GM12891 (cell line): ENCODE data around the gene LYSMD4.

Experiments used
- DNase-seq: peaks from one replicate; pipeline ENCODE4 v3.0.0; 2011; ENCODE audit warnings: low spot score; ENCODE audit not compliant: insufficient read length
- FAIRE-seq: peaks from 2 replicates; lab custom pipeline; 2011; peaks lifted over from hg19 to GRCh38; lab: Jason Lieb, UNC
- PAX5 ChIP-seq: IDR thresholded peaks from 2 replicates; pipeline ENCODE4 v1.6.1; 2011; ENCODE audit warnings: low read length, moderate library complexity, mild to moderate bottlenecking; ENCODE audit not compliant: insufficient read depth, severe bottlenecking
- POLR2A ChIP-seq: IDR thresholded peaks from 2 replicates; pipeline ENCODE4 v1.6.1; 2011; ENCODE audit warnings: low read depth, low read length, control low read depth
- POLR2AphosphoS5 ChIP-seq: IDR thresholded peaks from 2 replicates; pipeline ENCODE4 v1.6.1; 2011; ENCODE audit warnings: low read depth, low read length, control low read depth
- POU2F2 ChIP-seq: IDR thresholded peaks from 2 replicates; pipeline ENCODE4 v1.6.1; 2011; ENCODE audit warnings: low read depth, mild to moderate bottlenecking, control low read depth, low read length, moderate library complexity
- SPI1 ChIP-seq: IDR thresholded peaks from 2 replicates; pipeline ENCODE4 v1.6.1; 2011; ENCODE audit warnings: low read depth, low read length, control low read depth
- TAF1 ChIP-seq: IDR thresholded peaks from 2 replicates; pipeline ENCODE4 v1.6.1; 2011; ENCODE audit warnings: low read depth, low read length, control low read depth

LYSMD4 gene

DNA sequence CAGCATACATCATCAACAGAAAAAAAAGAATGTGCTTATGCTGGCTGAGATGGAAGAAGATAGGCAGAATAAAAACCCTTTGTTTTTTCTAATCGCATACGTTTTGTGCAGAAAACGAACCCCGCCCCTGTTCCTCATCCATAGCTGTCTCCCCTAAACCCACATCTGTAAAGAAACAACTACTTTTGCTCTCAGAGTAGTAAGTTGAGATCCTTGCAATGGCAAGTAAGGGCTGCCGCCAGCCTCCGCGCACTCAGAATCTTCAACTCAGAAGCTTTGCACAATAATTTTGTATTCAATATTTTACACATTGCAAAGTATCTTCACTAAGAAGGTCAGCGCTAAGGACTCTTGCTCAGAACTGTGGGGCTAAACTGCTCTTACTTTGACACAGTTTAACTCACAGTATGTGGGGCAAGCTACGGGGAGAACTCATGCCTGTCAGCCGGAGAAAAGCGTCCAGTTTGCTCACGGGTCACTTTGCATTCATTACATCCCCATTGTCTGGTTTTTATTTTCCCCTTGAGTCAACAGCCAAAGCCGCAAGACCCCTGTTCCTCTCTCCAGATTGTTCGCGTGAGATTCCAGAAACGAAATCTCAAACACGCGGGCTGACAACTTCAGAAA, 1.0 kb downstream of the LYSMD4 start:
- FAIRE-seq (no peak), DNase-seq (no peak)
- TF ChIP-seq SPI1 (0 out of 2 replicates have a peak, but pooled peaks have one; percentile 7), POLR2AphosphoS5 (no peak), POU2F2 (no peak), PAX5 (no peak)

DNA sequence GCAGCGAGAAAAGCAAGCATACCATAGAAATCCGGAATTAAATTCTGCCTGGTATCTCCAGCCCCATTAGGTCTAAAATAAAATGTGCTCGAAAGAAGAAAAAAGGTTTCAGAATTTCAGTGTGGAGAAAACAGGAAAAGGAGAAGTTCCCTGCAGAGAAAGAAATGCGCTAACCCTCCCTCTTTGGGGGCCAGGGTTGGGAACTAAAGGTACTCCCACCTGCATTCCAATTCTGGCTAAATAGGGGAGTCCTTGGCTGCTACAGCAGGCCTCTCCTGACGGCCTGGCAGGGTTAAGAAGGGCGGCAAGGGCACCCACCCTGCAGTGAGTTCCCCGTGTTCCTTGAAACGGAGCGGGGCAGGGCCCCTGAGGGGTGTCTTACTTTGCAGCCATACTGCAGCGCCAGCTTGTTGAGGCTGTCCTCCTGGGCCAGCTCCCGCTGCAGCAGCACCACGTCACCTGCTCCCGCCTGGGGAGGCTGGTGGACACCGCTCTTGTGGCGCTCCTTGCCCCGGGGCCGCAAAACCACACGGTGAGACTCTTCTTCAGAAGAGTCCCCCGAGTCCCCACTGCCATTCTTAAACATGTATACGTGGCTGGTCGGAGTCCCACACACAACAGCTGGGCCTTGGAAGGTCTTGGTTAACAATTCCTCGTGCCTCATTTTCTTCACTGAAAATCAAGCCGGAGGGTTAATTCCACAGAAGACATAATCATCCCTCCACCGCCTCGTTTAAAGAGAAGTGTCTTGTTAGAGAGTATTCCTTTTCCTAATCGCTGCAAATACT, 1.7 kb downstream of the LYSMD4 start:
- no peak for DNase-seq
- TF ChIP-seq SPI1 (no peak), POU2F2 (no peak), POLR2AphosphoS5 (no peak), POLR2A (no peak), PAX5 (no peak), TAF1 (no peak)
- no peak for FAIRE-seq

DNA sequence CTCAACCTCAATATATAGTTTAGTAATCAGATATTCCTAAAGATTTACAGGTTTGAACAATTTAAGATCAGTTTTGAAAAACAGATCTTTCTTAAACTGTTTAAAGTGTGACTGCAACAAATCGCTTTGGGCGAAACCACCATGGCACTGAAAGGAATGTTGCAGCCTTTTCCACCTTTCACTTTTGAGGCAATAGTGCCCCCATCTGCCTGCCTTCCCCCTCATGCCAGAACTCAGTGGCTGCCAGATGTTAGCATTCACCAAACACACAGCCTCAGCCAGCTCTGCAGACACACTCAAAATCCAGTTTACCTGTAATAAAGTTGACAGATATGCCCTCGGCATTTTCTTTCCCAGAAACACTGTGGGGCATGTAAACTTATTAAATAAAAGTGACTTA, 3.3 kb downstream of the LYSMD4 start:
- TF ChIP-seq TAF1 = no peak
- no peak for TF ChIP-seq POU2F2
- TF ChIP-seq POLR2AphosphoS5 = no peak
- TF ChIP-seq PAX5 = no peak
- no peak for TF ChIP-seq SPI1
- no peak for TF ChIP-seq POLR2A
- peak; percentile 32 for DNase-seq
- FAIRE-seq = peak; percentile 79

- no peak for DNase-seq
- no peak for TF ChIP-seq SPI1
- no peak for TF ChIP-seq PAX5
- TF ChIP-seq POLR2AphosphoS5 = no peak
- TF ChIP-seq POLR2A = no peak
- no peak for TF ChIP-seq TAF1
- no peak for FAIRE-seq
These were observed 3.9 kb downstream of the LYSMD4 start for GRCh38 chr15:99729327-99729726.

- no peak for FAIRE-seq
- TF ChIP-seq PAX5 (no peak), POU2F2 (no peak), POLR2A (no peak), TAF1 (no peak), POLR2AphosphoS5 (no peak), SPI1 (no peak)
- no peak for DNase-seq
These were observed 4.3 kb downstream of the LYSMD4 start for GRCh38 chr15:99728916-99729315.

- no peak for FAIRE-seq
- TF ChIP-seq POLR2AphosphoS5 = no peak
- no peak for TF ChIP-seq PAX5
- no peak for TF ChIP-seq POLR2A
- no peak for TF ChIP-seq TAF1
- no peak for TF ChIP-seq POU2F2
- no peak for TF ChIP-seq SPI1
- no peak for DNase-seq
These were observed 5.5 kb downstream of the LYSMD4 start for GRCh38 chr15:99727733-99728132.

GRCh38 chr15:99727330-99727729, 5.9 kb downstream of the LYSMD4 start:
- no peak for FAIRE-seq
- TF ChIP-seq TAF1 (no peak), SPI1 (no peak), POLR2A (no peak), POU2F2 (no peak), PAX5 (no peak), POLR2AphosphoS5 (no peak)
- DNase-seq = no peak

DNA sequence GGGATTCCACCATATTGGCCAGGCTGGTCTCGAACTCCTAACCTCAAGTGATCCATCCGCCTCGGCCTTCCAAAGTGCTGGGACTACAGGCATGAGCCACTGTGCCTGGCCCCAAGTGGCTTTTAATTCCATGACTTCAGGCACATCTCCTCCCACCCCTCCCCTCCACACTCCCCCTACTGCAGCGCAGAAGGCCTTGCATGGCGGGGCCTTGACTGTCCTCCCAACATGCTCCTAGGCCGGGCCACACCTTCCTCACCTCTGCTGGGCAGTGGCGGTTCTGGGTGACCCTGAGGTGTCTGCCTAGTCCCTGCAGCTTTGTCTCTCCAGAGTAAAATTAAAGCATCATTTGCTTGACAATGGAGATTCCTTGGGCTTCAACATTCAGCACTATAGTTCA, 6.9 kb downstream of the LYSMD4 start:
- DNase-seq (no peak), FAIRE-seq (no peak)
- TF ChIP-seq POLR2A = no peak
- no peak for TF ChIP-seq PAX5
- TF ChIP-seq TAF1 = no peak

DNA sequence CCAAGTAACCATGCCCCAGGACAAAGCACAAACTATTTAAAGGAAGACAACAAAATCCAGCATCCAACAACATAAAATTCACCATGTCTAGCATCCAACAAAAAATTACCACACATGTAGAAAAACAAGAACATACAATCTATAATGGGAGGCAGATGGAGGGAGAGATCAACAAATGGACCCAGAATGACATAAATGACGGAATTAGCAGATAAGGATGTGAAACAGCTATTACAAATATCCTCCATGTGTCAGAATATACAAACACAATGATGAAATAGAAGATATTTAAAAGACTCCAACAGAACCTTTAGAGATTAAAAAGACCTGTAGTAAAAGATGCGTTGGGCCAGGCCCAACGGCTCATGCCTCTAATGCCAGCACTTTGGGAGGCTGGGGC, 10.8 kb downstream of the LYSMD4 start:
- TF ChIP-seq POLR2AphosphoS5 (no peak), SPI1 (no peak), POLR2A (no peak), PAX5 (no peak), POU2F2 (no peak), TAF1 (no peak)
- no peak for DNase-seq
- FAIRE-seq = no peak

GRCh38 chr15:99721896-99722295, 11.3 kb downstream of the LYSMD4 start:
- TF ChIP-seq POLR2A = no peak
- TF ChIP-seq PAX5 = no peak
- no peak for TF ChIP-seq POLR2AphosphoS5
- no peak for TF ChIP-seq TAF1
- TF ChIP-seq POU2F2 = no peak
- no peak for TF ChIP-seq SPI1
- FAIRE-seq = no peak
- no peak for DNase-seq
